Measurements from ENCODE around the gene TLR8.

GRCh38 chrX:12946406-12946805, 40.0 kb downstream of the TLR8 start:
- TF ChIP-seq CTCF (IDR thresholded peaks at IDR 0.05) (no peak), ZFX (IDR thresholded peaks at IDR 0.05; ENCODE audit: borderline replicate concordance) (no peak)
